ENCODE measurements around the gene BRWD1. TPM values are rescaled to one million over a fixed set of nuclear protein-coding genes. Genes with fewer than 3 reads are reported as not detected.
"Not testable (repeated sequence)": the region's sequence is repeated elsewhere in the genome, so short reads cannot be mapped to it uniquely, and the experiment has no call there.

The BRWD1 gene
- total and polyA plus RNA-seq, 12 donors, result 11.1 to 81.1 (median 37.6) TPM

- H3K36me3 ChIP-seq (replicated peaks in 1 of 2), result peaks cover 0 to 34% of the 10 kb centered on the region in 2 donors
- no peak for DNase-seq
- intact Hi-C loops (cut with DNase I), result loop anchor here in 1 of 2 donors (10.0 kb wide), 1 partner anchor 50 kb away; no protein-coding TSS in a partner anchor
- no peak for TF ChIP-seq CTCF (IDR thresholded peaks at IDR 0.05)
- no peaks in the 10 kb centered on the region for H3K4me1 ChIP-seq (replicated peaks in 1 of 2)
- no peaks in the 10 kb centered on the region for H3K27me3 ChIP-seq
- H3K4me3 ChIP-seq, result no peak overlapping the region
- 91 to 94% (median 93%) methylated on average over 3 of the region's 3 CpGs for WGBS, 4 donors
- H3K27ac ChIP-seq, result no peak overlapping the region
- H3K9me3 ChIP-seq (replicated peaks in 1 of 3), result no peaks in the 10 kb centered on the region
Observed at GRCh38 chr21:39224930-39225329, 88.5 kb downstream of the BRWD1 start.

DNA sequence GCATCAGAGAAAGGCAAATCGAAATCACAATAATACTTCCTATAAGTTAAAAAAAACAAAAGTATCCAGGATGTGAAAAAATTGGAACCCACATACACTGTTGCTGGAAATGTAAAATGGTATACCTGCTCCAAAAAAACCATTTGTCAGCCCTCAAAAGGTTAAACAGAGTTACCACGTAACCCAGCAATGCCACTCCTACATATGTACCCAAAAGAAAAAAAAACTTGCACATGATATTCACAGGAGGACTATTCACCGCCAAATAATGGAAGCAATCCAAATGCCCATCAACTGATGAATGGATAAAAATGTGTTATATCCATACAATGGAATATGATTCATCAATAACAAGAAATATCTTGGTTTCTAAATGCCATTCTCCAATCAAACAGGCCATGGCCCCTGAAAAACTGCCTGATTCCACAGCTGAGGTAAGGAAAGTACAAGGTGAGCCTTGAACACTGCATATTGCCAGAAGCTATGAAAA, 91.4 kb downstream of the BRWD1 start:
- intact Hi-C loops (cut with DNase I), result loop anchor here in 1 of 2 donors (10.0 kb wide), 1 partner anchor 53 kb away; no protein-coding TSS in a partner anchor
- DNase-seq, result no peak
- no peak overlapping the region for H3K4me3 ChIP-seq
- H3K27ac ChIP-seq, result no peak overlapping the region
- WGBS, 4 donors, result 90 to 94% (median 91%) methylated on average over 3 of the region's 3 CpGs
- H3K4me1 ChIP-seq (replicated peaks in 1 of 2), result no peaks in the 10 kb centered on the region
- TF ChIP-seq POLR2A (IDR thresholded peaks at IDR 0.05), result no peak
- no peak for TF ChIP-seq CTCF (IDR thresholded peaks at IDR 0.05)
- H3K36me3 ChIP-seq (replicated peaks in 1 of 2), result peaks cover 0 to 42% of the 10 kb centered on the region in 2 donors
- H3K9me3 ChIP-seq (replicated peaks in 1 of 3), result no peaks in the 10 kb centered on the region
- H3K27me3 ChIP-seq, result no peaks in the 10 kb centered on the region

GRCh38 chr21:39221282-39221996, 92.0 kb downstream of the BRWD1 start:
- no peak overlapping the region for H3K4me3 ChIP-seq
- DNase-seq, result no peak
- no peaks in the 10 kb centered on the region for H3K4me1 ChIP-seq (replicated peaks in 1 of 2)
- intact Hi-C loops (cut with DNase I), result loop anchor here in 1 of 2 donors (10.0 kb wide), 1 partner anchor 53 kb away; no protein-coding TSS in a partner anchor
- TF ChIP-seq POLR2A (IDR thresholded peaks at IDR 0.05) (no peak), CTCF (IDR thresholded peaks at IDR 0.05) (no peak)
- no peak overlapping the region for H3K27ac ChIP-seq
- no peaks in the 10 kb centered on the region for H3K9me3 ChIP-seq (replicated peaks in 1 of 3)
- H3K27me3 ChIP-seq, result no peaks in the 10 kb centered on the region
- WGBS, 4 donors, result 94 to 96% (median 96%) methylated on average over 7 of the region's 7 CpGs
- H3K36me3 ChIP-seq (replicated peaks in 1 of 2), result peaks cover 0 to 41% of the 10 kb centered on the region in 2 donors

DNA sequence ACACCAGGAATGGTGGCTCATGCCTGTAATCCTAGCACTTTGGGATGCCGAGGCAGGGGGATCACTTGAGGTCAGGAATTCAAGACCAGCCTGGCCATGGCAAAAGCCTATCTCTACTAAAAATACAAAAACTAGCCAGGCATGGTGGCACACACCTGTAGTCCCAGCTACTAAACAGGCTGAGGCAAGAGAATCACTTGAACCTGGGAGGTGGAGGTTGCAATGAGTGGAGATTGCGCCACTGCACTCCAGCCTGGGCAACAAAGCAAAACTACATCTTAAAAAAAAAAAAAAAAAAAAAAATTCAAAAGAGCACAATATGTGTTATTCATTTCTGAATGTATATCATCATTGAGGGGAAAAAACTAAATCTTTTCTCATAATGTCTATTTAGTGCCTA, 92.6 kb downstream of the BRWD1 start:
- H3K27me3 ChIP-seq; H3K4me3 ChIP-seq; H3K27ac ChIP-seq; DNase-seq; H3K9me3 ChIP-seq (replicated peaks in 1 of 3); H3K4me1 ChIP-seq (replicated peaks in 1 of 2): not testable (repeated sequence)
- H3K36me3 ChIP-seq (replicated peaks in 1 of 2), result peaks cover 0 to 40% of the 10 kb centered on the region in 2 donors
- 98 to 100% (median 99%) methylated on average over 2 of the region's 2 CpGs for WGBS, 4 donors
- intact Hi-C loops (cut with DNase I), result loop anchor here in 1 of 2 donors (10.0 kb wide), 1 partner anchor 54 kb away; no protein-coding TSS in a partner anchor
